Tibial nerve (tissue), 4 donors: ENCODE measurements around the gene TANC1. TPM values are rescaled to one million over a fixed set of nuclear protein-coding genes. Genes with fewer than 3 reads are reported as not detected.

ENCODE experiments used
- DNase-seq, 2 donors: peaks; one replicate each; pipeline ENCODE4 v3.0.0-alpha.2; 2019; ENCODE audit warnings: low spot score in 2 of 2
- H3K27ac ChIP-seq, 4 donors: fragments of 200-600 bp; sonication (generic) in 3 of 4; one replicate each; pipeline ENCODE4 v1.5.1; 2017 to 2019; ENCODE audit warnings: mild to moderate bottlenecking in 1 of 4
- H3K27me3 ChIP-seq, 2 donors: fragments of 200-600 bp; sonication (generic) in 1 of 2; one replicate each; pipeline versions ENCODE4 v1.5.1 to v1.6.0; 2017 to 2019
- H3K36me3 ChIP-seq, 3 donors: fragments of 200-600 bp; sonication (generic); one replicate each; pipeline ENCODE4 v1.5.1; 2018 to 2019
- H3K4me1 ChIP-seq, 4 donors: fragments of 200-600 bp; sonication (generic) in 3 of 4; one replicate each; pipeline ENCODE4 v1.5.1; 2017 to 2019
- H3K4me3 ChIP-seq, 4 donors: fragments of 200-600 bp; sonication (generic) in 3 of 4; one replicate each; pipeline ENCODE4 v1.5.1; 2017 to 2019; ENCODE audit warnings: mild to moderate bottlenecking in 1 of 4, moderate library complexity in 1 of 4
- H3K9me3 ChIP-seq, 4 donors: fragments of 200-600 bp; sonication (generic) in 3 of 4; one replicate each; pipeline ENCODE4 v1.5.1; 2017 to 2019
- CTCF ChIP-seq, 5 experiments: fragments of 200-600 bp in 3 of 5; fragments of 450-650 bp in 2 of 5; sonication (generic) in 3 of 5; IDR thresholded peaks; one replicate each; pipeline ENCODE4 v1.5.1; 2016 to 2019; ENCODE audit warnings: antibody characterized with exemption in 5 of 5, mild to moderate bottlenecking in 3 of 5, moderate library complexity in 2 of 5
- EP300 ChIP-seq, 2 donors: sonication (generic); formaldehyde crosslinking; IDR thresholded peaks; one replicate each; pipeline ENCODE4 v1.6.1; 2017; ENCODE audit warnings: antibody characterized with exemption in 2 of 2, mild to moderate bottlenecking in 1 of 2
- POLR2A ChIP-seq, 2 donors: fragments of 450-650 bp; IDR thresholded peaks; one replicate each; pipeline ENCODE4 v1.6.1; 2017; ENCODE audit warnings: antibody characterized with exemption in 2 of 2, mild to moderate bottlenecking in 2 of 2, moderate library complexity in 2 of 2
- WGBS, 2 donors: methylation state at CpG; one replicate each; pipeline ENCODE4 v1.1.5; 2018; 5-methylcytosine and 5-hydroxymethylcytosine counted together
- total RNA-seq, 4 donors: library from RNA; depleted of rRNA; stranded (reverse); fragments of >200 nt; gene quantifications; one replicate each; pipeline ENCODE4 v1.1.0, GENCODE V29; 2016

TANC1 gene
- total RNA-seq, 4 donors from 2014 or later, result 43.5 to 66.3 (median 57.6) TPM

- no peaks in the 10 kb centered on the region for H3K9me3 ChIP-seq
- no peak for DNase-seq
- H3K36me3 ChIP-seq, result no peaks in the 10 kb centered on the region
- 83 to 93% methylated on average over 8 of the region's 8 CpGs for WGBS, 2 donors
- H3K27me3 ChIP-seq, result no peaks in the 10 kb centered on the region
- no peak overlapping the region for H3K4me3 ChIP-seq
- TF ChIP-seq POLR2A (IDR thresholded peaks at IDR 0.05) (no peak), CTCF (IDR thresholded peaks at IDR 0.05) (no peak), EP300 (IDR thresholded peaks at IDR 0.05) (no peak)
- H3K4me1 ChIP-seq, result peaks cover 0 to 27% (median 2%) of the 10 kb centered on the region in 4 donors
- H3K27ac ChIP-seq, result no peak overlapping the region
Measured at GRCh38 chr2:159101755-159102489, 133.5 kb downstream of the TANC1 start.

GRCh38 chr2:159103411-159103810 lies 135.0 kb downstream of the TANC1 start:
- no peaks in the 10 kb centered on the region for H3K36me3 ChIP-seq
- TF ChIP-seq CTCF (IDR thresholded peaks at IDR 0.05) (no peak), EP300 (IDR thresholded peaks at IDR 0.05) (no peak)
- H3K4me1 ChIP-seq, result peaks cover 0 to 14% (median 2%) of the 10 kb centered on the region in 4 donors
- H3K27ac ChIP-seq, result no peak overlapping the region
- H3K9me3 ChIP-seq, result no peaks in the 10 kb centered on the region
- no peak for DNase-seq
- no peaks in the 10 kb centered on the region for H3K27me3 ChIP-seq
- WGBS, 2 donors, result 34% methylated on average over 5 of the region's 5 CpGs; no CpG with 5 or more reads in 1 of the 2 donors
- H3K4me3 ChIP-seq, result no peak overlapping the region

DNA sequence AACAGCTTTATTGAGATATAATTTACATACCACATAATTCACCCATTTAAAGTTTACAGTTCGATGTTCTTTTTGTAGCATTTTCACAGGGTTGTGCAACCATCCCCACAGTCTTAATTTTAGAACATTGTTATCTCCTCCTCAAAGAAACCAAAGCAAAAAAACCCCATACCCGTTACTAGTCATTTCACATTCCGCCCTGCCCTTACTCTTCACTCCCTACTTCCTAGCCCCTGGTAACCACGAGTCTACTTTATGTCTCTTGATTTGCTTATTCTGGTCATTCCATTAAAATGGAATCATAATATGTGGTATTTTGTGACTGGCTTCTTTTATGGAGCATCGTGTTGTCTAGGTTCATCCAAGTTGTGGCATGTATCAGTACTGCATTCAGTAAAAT lies 137.7 kb downstream of the TANC1 start:
- DNase-seq, result no peak
- Histone ChIP-seq H3K36me3 (no peaks in the 10 kb centered on the region), H3K9me3 (no peaks in the 10 kb centered on the region), H3K27me3 (no peaks in the 10 kb centered on the region), H3K27ac (no peak overlapping the region), H3K4me3 (no peak overlapping the region), H3K4me1 (peaks cover 0 to 4% (median 1%) of the 10 kb centered on the region in 4 donors)
- no peak for TF ChIP-seq CTCF (IDR thresholded peaks at IDR 0.05)
- TF ChIP-seq EP300 (IDR thresholded peaks at IDR 0.05), result no peak
- no peak for TF ChIP-seq POLR2A (IDR thresholded peaks at IDR 0.05)
- WGBS, 2 donors, result 69 to 73% methylated on average over 5 of the region's 5 CpGs

GRCh38 chr2:159108181-159108893 lies 139.9 kb downstream of the TANC1 start:
- H3K36me3 ChIP-seq, result no peaks in the 10 kb centered on the region
- WGBS, 2 donors, result 88 to 96% methylated on average over 12 of the region's 12 CpGs
- H3K9me3 ChIP-seq, result no peaks in the 10 kb centered on the region
- H3K27me3 ChIP-seq, result no peaks in the 10 kb centered on the region
- H3K27ac ChIP-seq, result no peak overlapping the region
- TF ChIP-seq EP300 (IDR thresholded peaks at IDR 0.05) (no peak), POLR2A (IDR thresholded peaks at IDR 0.05) (no peak), CTCF (IDR thresholded peaks at IDR 0.05) (no peak)
- no peak for DNase-seq
- peaks cover 0 to 12% (median 4%) of the 10 kb centered on the region in 4 donors for H3K4me1 ChIP-seq
- no peak overlapping the region for H3K4me3 ChIP-seq

DNA sequence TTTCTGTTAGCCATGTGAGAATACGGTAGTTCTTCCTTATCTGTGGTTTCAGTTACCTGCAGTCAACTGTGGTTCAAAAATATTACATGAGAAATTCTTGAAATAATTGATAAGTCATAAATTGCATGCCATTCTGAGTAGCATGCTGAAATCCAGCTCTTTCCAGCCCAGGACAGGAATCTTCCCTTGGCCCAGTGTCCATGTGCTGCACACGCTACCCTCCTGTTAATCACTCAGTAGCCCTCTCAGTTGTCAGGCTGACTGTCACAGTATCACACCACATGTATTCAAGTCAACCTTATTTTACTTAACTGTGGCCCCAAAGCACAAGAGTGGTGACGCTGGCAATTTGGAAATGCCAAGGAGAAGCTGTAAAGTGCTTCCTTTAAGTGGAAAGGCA lies 141.1 kb downstream of the TANC1 start:
- WGBS, 2 donors, result 92 to 94% methylated on average over 3 of the region's 3 CpGs
- no peak for DNase-seq
- Histone ChIP-seq H3K27ac (no peak overlapping the region), H3K27me3 (no peaks in the 10 kb centered on the region), H3K4me1 (peaks cover 0 to 17% (median 4%) of the 10 kb centered on the region in 4 donors), H3K9me3 (no peaks in the 10 kb centered on the region), H3K4me3 (no peak overlapping the region), H3K36me3 (no peaks in the 10 kb centered on the region)
- no peak for TF ChIP-seq CTCF (IDR thresholded peaks at IDR 0.05)
- no peak for TF ChIP-seq POLR2A (IDR thresholded peaks at IDR 0.05)
- no peak for TF ChIP-seq EP300 (IDR thresholded peaks at IDR 0.05)
